GM23338 (cell line): ENCODE measurements around the gene ABO. TPM values are rescaled to one million over a fixed set of nuclear protein-coding genes. Genes with fewer than 3 reads are reported as not detected.
A peak's percentile ranks its signal among the peaks of the same experiment; 100 is the strongest.

Source experiments
- ATAC-seq: fragments of 200-7000 bp; cut with Tn5 transposase; 3 replicates; pipeline ENCODE4 v1.9.1; 2020
- DNase-seq: peaks from one replicate; pipeline ENCODE4 v3.0.0-alpha.2; 2015; ENCODE audit warnings: low spot score
- H2AFZ ChIP-seq: fragments of 200-600 bp; sonication (generic); 2 replicates; pipeline ENCODE4 v1.8.0; 2016; ENCODE audit warnings: antibody characterized with exemption, mild to moderate bottlenecking, moderate library complexity
- H3F3A ChIP-seq: fragments of 200-600 bp; sonication (generic); replicated peaks from 2 replicates; pipeline ENCODE4 v1.8.0; 2017; ENCODE audit warnings: antibody characterized with exemption, mixed run types, low read depth
- H3K27ac ChIP-seq: fragments of 200-600 bp; sonication (generic); 2 replicates; pipeline ENCODE4 v1.6.1; 2016; ENCODE audit warnings: low read depth
- H3K27me3 ChIP-seq: fragments of 200-600 bp; sonication (generic); 2 replicates; pipeline ENCODE4 v1.8.0; 2016; ENCODE audit warnings: mild to moderate bottlenecking, mixed run types, moderate library complexity; ENCODE audit not compliant: insufficient read depth
- H3K36me3 ChIP-seq: fragments of 200-600 bp; sonication (generic); 2 replicates; pipeline ENCODE4 v1.8.0; 2016; ENCODE audit warnings: mild to moderate bottlenecking; ENCODE audit not compliant: insufficient read depth
- H3K4me1 ChIP-seq: fragments of 200-600 bp; sonication (generic); 2 replicates; pipeline ENCODE4 v1.8.0; 2016; ENCODE audit warnings: mild to moderate bottlenecking, moderate library complexity; ENCODE audit not compliant: insufficient read depth
- H3K4me2 ChIP-seq: fragments of 200-600 bp; sonication (generic); 2 replicates; pipeline ENCODE4 v1.7.1; 2017; ENCODE audit warnings: mixed run types
- H3K4me3 ChIP-seq: fragments of 200-600 bp; sonication (generic); 2 replicates; pipeline ENCODE4 v1.6.1; 2016; ENCODE audit warnings: mixed run types
- H3K79me2 ChIP-seq: fragments of 200-600 bp; sonication (generic); replicated peaks from 2 replicates; pipeline ENCODE4 v1.8.0; 2017; ENCODE audit warnings: mild to moderate bottlenecking; ENCODE audit not compliant: insufficient read depth
- H3K9me2 ChIP-seq: fragments of 200-600 bp; sonication (generic); 2 replicates; pipeline ENCODE4 v1.8.0; 2017; ENCODE audit not compliant: insufficient read depth
- H4K20me1 ChIP-seq: fragments of 200-600 bp; sonication (generic); replicated peaks from 2 replicates; pipeline ENCODE4 v1.8.0; 2017; ENCODE audit warnings: mild to moderate bottlenecking; ENCODE audit not compliant: insufficient read depth
- H3K27ac Mint-ChIP-seq: 2 replicates; pipeline ENCODE4 v1.8.0; 2020; ENCODE audit warnings: inconsistent platforms, mild to moderate bottlenecking, moderate library complexity, mixed read lengths
- H3K27me3 Mint-ChIP-seq: 3 replicates; pipeline ENCODE4 v1.8.0; 2022; ENCODE audit warnings: low read depth, mild to moderate bottlenecking, moderate library complexity, mixed read lengths, inconsistent platforms; ENCODE audit not compliant: insufficient read depth, poor library complexity
- H3K36me3 Mint-ChIP-seq: 3 replicates; pipeline ENCODE4 v1.8.0; 2021; ENCODE audit warnings: low read depth, mild to moderate bottlenecking, inconsistent platforms, moderate library complexity, mixed read lengths
- H3K4me1 Mint-ChIP-seq: 3 replicates; pipeline ENCODE4 v1.8.0; 2020; ENCODE audit warnings: mild to moderate bottlenecking, inconsistent platforms, mixed read lengths
- H3K4me3 Mint-ChIP-seq: 3 replicates; pipeline ENCODE4 v1.8.0; 2021; ENCODE audit warnings: moderate library complexity, mild to moderate bottlenecking, inconsistent platforms, mixed read lengths
- H3K9me3 Mint-ChIP-seq: 3 replicates; pipeline ENCODE4 v1.8.0; 2020; ENCODE audit warnings: moderate library complexity, mild to moderate bottlenecking, inconsistent platforms, mixed read lengths
- CREB1 ChIP-seq: fragments of 250-450 bp; sonication (Bioruptor Pico); IDR thresholded peaks from 2 replicates; pipeline ENCODE4 v1.5.0; 2020; ENCODE audit warnings: low read depth, mild to moderate bottlenecking, moderate library complexity
- CTCF ChIP-seq, 2 experiments: fragments of 200-600 bp in 1 of 2; sonication (generic) in 1 of 2; conservative IDR thresholded peaks; 2 replicates each; pipeline versions ENCODE4 v1.5.1 to v1.6.1; 2016 to 2017; ENCODE audit warnings: antibody characterized with exemption in 2 of 2, low read depth in 2 of 2, mild to moderate bottlenecking in 2 of 2, moderate library complexity in 1 of 2
- NANOG ChIP-seq: IDR thresholded peaks from 2 replicates; pipeline ENCODE4 v1.6.1; 2016; ENCODE audit warnings: antibody characterized with exemption, borderline replicate concordance
- POLR2AphosphoS5 ChIP-seq: IDR thresholded peaks from 2 replicates; pipeline ENCODE4 v1.6.1; 2016; ENCODE audit warnings: antibody characterized with exemption, low read depth
- ZNF114 ChIP-seq: fragments of 250-450 bp; sonication (Bioruptor Pico); IDR thresholded peaks from 2 replicates; pipeline ENCODE4 v1.5.0; 2020; ENCODE audit warnings: mild to moderate bottlenecking, moderate library complexity
- ZNF331 ChIP-seq: fragments of 250-450 bp; sonication (Bioruptor Pico); IDR thresholded peaks from 2 replicates; pipeline ENCODE4 v1.5.0; 2020; ENCODE audit warnings: low read depth, mild to moderate bottlenecking, moderate library complexity
- polyA plus RNA-seq: library from polyadenylated mRNA; unstranded; fragments of >200 nt; fragmentation: Nextera tagmentation; extraction: Ambion mirVana; gene quantifications from 2 replicates; pipeline ENCODE4 v1.2.1, GENCODE V29; 2016
- total RNA-seq: library from RNA; depleted of rRNA; stranded (reverse); fragments of >200 nt; shearing (Covaris generic); gene quantifications from 2 replicates; pipeline ENCODE4 v1.2.3, GENCODE V29; 2014

ABO gene
- total and polyA plus RNA-seq, 2 experiments from 2014 or later = 0.28 to 0.34 TPM

DNA sequence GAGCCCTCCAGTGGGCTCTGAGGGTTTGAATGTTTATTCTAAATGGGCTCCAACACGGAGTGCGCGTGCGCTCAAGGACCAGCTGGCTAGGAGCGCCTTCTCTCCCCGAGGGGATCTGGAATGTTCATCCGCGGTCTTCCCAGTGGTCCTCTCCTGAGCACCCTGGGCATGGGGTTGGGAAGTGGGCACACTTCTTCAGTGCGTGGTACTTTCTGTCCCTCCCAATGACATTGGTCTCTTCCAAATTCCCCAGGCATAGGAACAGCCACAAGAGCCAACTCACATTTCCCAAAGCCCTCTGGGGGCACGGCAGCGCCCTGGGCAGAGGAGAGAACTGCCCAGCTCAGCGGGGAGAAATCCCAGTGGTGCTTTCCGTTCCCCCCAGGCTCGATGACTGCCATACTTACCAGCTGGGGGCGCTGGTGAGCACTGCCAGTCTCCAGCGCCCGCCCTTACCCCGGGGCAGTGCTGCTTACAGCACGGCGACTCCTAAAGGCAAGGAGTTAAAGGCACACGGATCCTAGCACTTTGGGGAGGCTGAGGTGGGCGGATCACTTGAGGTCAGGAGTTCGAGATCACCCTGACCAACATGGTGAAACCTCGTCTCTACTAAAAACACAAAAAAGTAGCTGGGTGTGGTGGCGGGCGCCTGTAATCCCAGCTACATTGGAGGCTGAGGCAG lies 36.0 kb downstream of the ABO start:
- Mint-ChIP-seq H3K27ac (peak overlapping the region; percentile 92), H3K27me3 (peaks cover 33% of the 10 kb centered on the region), H3K36me3 (no peaks in the 10 kb centered on the region; the same call in 2 of the 3 replicates), H3K9me3 (no peaks in the 10 kb centered on the region), H3K4me1 (peaks cover 6% of the 10 kb centered on the region; the same call in 1 of the 3 replicates), H3K4me3 (peak overlapping the region; percentile 73)
- peak overlapping the region; percentile 99 for H2AFZ ChIP-seq
- H3K27me3 ChIP-seq = peaks cover 13% of the 10 kb centered on the region
- H3K79me2 ChIP-seq = no peaks in the 10 kb centered on the region
- peak; percentile 91 for DNase-seq
- peak; percentile 93 to 95 for TF ChIP-seq CTCF (conservative IDR thresholded peaks at IDR 0.05; ENCODE audit: low read depth in 2 of 2)
- peak; percentile 63; the same call in 1 of the 2 replicates for TF ChIP-seq ZNF114 (CRISPR knock-in tag)
- 0 out of 2 replicates have a peak, but pooled peaks have one; percentile 2 for TF ChIP-seq POLR2AphosphoS5
- 0 out of 2 replicates have a peak, but pooled peaks have one; percentile 4 for TF ChIP-seq ZNF331 (CRISPR knock-in tag)
- TF ChIP-seq NANOG = no peak
- peak; percentile 79 for ATAC-seq
- no peaks in the 10 kb centered on the region for H3K36me3 ChIP-seq
- no peaks in the 10 kb centered on the region for H3K9me2 ChIP-seq
- peak overlapping the region; percentile 42; the same call in 1 of the 2 replicates for H3K27ac ChIP-seq
- H3K4me2 ChIP-seq = peak overlapping the region; percentile 91
- no peaks in the 10 kb centered on the region for H4K20me1 ChIP-seq
- peak overlapping the region; percentile 73 for H3K4me3 ChIP-seq
- peaks cover 7% of the 10 kb centered on the region; the same call in 1 of the 2 replicates for H3K4me1 ChIP-seq
- peaks cover 4% of the 10 kb centered on the region; the same call in 1 of the 2 replicates for H3F3A ChIP-seq

GRCh38 chr9:133238272-133238850 lies 36.6 kb downstream of the ABO start:
- H3K79me2 ChIP-seq = no peaks in the 10 kb centered on the region
- no peaks in the 10 kb centered on the region; the same call in 2 of the 3 replicates for H3K36me3 Mint-ChIP-seq
- H3K9me3 Mint-ChIP-seq = no peaks in the 10 kb centered on the region
- H3K4me2 ChIP-seq = peak overlapping the region; percentile 91
- ATAC-seq (peak; percentile 92), DNase-seq (peak; percentile 98)
- H3K4me3 ChIP-seq = peak overlapping the region; percentile 73
- peaks cover 35% of the 10 kb centered on the region for H3K27me3 Mint-ChIP-seq
- TF ChIP-seq CREB1 (CRISPR knock-in tag) = no peak
- TF ChIP-seq POLR2AphosphoS5 = peak; percentile 40; the same call in 1 of the 2 replicates
- peak overlapping the region; percentile 73 for H3K4me3 Mint-ChIP-seq
- peak overlapping the region; percentile 99 for H2AFZ ChIP-seq
- peak overlapping the region; percentile 92; the same call in 1 of the 2 replicates for H3K27ac Mint-ChIP-seq
- H4K20me1 ChIP-seq = no peaks in the 10 kb centered on the region
- peaks cover 13% of the 10 kb centered on the region for H3K27me3 ChIP-seq
- peaks cover 4% of the 10 kb centered on the region; the same call in 1 of the 2 replicates for H3F3A ChIP-seq
- H3K4me1 ChIP-seq = peaks cover 7% of the 10 kb centered on the region; the same call in 1 of the 2 replicates
- no peaks in the 10 kb centered on the region for H3K36me3 ChIP-seq
- peak overlapping the region; percentile 42; the same call in 1 of the 2 replicates for H3K27ac ChIP-seq
- no peaks in the 10 kb centered on the region for H3K9me2 ChIP-seq
- peaks cover 6% of the 10 kb centered on the region; the same call in 1 of the 3 replicates for H3K4me1 Mint-ChIP-seq
